Activated CD4-positive, alpha-beta T cell treated with anti-CD3 and anti-CD28 coated beads, Interleukin-2, amount 50 U/mL, for 24 hours (primary cell): ENCODE data around the gene OBP2B.
A peak's percentile ranks its signal among the peaks of the same experiment; 100 is the strongest.
"Not testable (repeated sequence)": the region's sequence is repeated elsewhere in the genome, so short reads cannot be mapped to it uniquely, and the experiment has no call there.

Experiments
- DNase-seq, 2 donors: peaks; one replicate each; pipeline ENCODE4 v3.0.0-alpha.2; 2020; ENCODE audit warnings: low read depth in 1 of 2, low spot score in 1 of 2

OBP2B gene

GRCh38 chr9:133238851-133239532 is 29.9 kb upstream of the OBP2B start:
- DNase-seq: peak; percentile 39 to 50

- peak in 1 of 2 donors; percentile 19 for DNase-seq
These were observed 29.3 kb upstream of the OBP2B start for GRCh38 chr9:133238272-133238850.

GRCh38 chr9:133237035-133237731 is 28.1 kb upstream of the OBP2B start:
- DNase-seq: no peak

DNA sequence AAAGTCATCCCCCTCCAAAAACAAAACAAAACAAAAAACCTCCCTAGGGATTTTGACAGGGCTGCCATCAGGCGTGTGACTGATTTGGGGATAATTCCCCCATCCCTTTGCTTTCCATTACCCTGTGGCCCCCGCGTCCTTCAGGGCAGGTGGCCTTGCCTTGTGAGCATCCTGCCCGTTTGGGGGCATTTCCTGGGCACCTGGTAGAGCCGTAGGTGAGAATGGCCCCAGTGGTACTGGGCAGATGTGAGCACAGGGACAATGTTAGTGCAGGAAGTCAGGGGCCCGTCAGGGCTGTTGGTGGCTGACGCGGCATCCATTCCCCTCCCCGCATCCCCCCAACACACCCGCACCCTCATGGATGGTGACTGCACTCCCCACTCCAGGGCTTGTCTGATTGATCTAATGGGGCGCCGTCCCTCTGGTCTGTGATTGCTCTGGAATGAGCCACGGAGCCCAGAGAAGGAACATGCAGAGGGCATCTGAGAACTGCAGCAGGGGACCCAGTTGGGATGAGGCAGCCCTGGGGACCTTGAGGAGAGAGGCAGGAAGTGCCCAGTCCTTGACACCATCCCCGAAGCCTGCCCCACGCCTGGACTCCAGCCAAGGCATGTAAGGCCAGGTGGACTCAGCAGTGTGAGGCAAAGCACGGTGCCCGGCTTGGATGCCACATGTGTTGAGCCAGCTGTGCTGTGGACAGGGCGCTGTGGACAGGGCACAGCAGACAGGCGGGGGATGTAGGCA is 27.4 kb upstream of the OBP2B start:
- not testable (repeated sequence) for DNase-seq

DNA sequence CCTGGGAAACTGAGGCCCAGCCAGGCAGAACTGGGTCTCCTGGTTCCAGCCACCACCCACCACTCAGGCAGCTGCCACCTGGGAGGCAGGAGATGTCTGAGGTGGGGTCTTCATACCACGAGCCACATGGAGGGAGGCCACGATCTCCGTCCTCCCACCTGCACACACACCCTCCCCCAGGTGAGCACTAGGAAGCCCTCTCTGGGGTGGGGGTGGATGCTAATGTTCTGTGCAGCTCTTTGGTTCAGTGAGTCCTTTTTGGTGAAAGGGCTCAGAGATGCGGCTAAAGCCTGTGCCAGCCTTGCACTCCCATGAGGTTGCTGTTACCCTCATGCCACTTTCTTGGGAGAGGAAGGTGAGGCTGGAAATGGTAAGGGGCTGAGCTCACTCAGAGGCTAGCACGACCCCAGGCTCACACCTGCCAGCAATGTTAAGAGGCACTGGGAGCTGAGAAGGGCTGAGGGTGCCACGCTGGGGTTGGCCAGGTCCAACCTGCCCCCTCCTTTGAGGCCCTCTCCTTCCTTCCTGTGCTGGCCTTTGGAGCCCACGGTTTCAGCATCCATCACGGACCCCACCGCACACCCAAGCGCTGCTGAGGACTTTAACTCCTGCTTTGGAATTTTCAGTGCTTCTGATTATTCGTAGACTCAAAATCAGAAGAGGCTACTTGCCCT is 26.6 kb upstream of the OBP2B start:
- DNase-seq: no peak

- no peak for DNase-seq
These were observed 25.7 kb upstream of the OBP2B start for GRCh38 chr9:133234577-133235322.

DNA sequence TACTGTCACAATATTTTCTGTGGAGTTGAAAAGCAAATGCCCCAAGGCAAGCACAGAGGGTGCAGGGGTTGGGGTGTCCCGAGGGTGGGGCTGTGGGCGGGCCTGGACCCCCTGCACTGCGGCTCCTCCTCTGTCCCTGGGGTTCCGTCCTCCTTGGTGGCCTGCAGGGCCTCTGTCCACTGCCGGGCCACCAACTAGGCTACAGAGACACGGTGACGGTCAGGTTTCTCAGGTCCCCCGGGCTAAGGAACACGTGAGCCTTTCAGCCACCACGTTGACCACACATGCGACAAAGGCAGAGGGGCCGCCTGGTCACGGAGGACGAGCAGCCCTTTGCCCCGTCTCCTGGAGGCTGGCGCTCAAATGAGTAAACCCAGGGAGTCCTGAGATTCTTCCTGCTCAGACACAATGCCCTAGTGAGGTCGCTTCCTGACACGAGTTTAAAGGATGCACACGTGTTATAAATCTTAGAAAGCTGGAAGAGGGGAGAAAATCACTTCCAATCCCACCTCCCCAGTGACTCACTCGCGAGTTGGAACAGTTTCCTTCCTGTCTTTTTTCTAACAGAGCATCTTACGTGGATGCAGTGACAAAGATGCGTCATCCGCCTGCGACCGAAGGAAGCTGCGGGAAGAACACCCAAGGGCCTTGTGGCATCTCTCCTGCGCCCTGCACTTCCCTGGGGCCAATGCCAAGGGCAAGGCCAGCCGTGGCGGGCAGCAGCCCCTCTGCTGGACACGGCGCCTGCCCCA is 24.8 kb upstream of the OBP2B start:
- no peak for DNase-seq

DNA sequence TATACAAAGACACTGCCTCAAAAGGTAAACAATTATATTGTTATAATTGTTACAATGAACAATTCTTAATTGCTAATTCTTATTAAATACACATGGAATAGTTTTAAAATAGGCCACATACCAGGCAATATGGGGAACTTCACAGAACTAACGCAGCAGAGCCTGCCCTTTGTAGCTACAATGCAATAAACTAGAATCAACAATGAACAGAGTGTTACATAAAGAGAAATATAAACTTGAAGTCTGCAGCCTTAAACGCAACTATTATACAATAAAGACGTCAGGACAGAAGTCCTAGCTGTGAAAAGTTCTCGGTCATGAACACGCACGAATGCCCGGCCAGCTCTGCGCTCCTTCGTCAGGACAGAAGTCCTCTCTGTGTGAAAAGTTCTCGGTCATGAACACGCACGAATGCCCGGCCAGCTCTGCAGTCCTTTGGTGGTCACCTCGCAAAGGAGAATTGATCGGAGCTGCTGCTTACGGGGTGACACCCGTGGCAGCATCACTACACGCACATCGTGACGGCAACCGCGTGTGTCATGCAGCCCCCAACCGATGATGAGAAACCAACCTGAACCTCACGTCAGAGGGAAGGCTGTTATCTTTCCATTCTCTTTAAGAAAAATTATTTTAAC is 23.0 kb upstream of the OBP2B start:
- DNase-seq: not testable (repeated sequence)

DNA sequence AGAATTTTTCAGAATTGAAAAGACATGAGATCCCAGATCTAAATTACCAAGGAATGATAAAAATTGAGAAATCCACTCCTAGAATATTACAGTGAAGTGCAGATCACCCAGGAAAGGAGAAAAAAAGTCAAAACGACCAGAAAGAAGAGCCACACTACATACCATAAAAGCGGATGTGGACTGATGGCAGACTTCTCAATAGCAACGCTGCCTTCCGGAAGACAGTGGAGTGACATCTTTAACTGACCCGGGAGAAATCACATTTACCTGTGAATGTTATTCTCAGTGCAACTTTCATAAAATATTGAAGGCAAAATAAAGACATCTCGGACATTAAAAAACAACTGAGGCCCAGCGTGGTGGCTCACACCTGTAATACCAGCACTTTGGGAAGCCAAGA is 21.5 kb upstream of the OBP2B start:
- DNase-seq: not testable (repeated sequence)

GRCh38 chr9:133230093-133230492 is 21.0 kb upstream of the OBP2B start:
- no peak for DNase-seq

DNA sequence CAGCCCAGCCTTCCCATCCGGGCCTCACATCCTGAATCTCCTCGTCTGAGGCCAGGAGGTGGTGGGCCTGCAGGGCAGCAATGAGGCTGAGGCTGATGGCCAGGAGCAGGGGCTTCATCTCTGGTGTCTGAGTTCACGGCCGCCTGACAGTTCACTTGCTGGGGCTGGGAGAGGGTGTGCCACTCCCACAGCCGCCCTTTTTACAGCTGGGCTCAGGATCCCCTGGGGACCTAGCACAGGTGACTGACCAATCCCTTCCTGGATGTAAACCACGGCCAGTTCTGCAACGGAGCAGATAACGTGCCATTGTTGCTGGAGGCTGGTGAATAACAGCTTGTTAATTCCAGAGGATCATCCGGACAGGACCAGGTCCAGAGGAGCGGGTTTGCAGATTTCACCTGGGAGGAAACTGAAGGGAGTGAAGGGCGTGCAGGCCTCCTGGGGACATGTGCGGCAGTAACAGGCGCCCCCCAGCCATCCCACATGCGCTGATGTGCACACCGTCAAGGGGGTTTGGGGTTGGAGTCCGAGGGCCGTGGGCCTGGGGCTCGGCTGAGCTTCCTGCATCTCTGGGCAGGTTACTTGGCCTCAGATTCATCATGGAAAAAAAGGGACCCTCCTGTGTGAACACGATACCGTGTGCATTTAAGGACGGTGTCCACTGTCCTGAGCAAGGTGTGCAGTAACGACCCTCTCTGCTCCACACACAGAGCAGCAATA is 19.6 kb upstream of the OBP2B start:
- DNase-seq: not testable (repeated sequence)

DNA sequence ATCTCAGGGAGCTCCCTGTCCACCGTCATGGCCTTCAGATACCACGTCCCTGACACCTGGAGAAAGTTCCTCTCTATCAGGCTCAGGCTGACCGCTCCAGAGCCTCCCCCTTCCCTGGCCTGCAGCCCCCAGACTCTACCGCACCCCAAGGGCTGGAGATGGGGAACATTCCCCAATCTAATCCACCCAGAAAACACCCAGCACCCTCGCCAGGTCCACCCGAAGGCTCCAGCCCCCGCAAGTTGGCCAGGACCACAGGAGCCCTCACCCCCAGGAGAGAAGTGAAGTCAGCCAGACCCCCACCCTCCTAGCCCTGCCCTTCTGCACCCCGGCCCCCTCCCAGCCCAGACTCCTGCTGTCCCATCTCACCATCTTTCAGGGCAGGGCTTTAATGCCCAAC is 18.9 kb upstream of the OBP2B start:
- DNase-seq: not testable (repeated sequence)

DNA sequence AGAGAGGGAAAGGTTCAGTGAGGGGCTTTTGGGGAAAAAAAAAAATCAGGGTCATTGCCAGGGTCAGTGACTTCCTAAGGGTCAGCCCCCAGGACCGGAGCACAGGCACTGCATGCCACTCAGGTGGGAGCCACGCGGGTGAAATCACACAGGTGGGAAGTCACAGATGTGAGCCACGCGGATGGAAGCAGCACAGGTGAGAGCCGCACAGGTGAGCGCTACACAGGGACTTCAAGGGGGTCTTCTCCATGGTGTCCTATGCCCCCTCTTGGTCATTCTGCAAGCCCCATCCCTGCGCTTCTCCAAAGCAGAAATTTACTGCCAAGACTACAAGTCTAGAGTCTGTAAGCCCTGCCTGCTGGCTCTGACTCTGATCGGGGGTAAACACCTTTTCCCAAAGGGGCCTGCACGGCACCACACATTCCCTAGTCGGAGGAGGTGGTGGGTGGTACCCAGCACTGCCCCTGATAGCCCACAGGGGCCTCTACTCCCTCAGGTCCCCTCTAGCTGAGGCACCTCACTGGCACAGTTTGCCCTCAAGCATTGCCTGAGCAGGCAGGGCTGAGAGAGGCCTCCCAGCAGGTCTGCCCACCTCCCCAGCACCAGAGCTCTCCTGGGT is 18.3 kb upstream of the OBP2B start:
- no peak for DNase-seq

DNA sequence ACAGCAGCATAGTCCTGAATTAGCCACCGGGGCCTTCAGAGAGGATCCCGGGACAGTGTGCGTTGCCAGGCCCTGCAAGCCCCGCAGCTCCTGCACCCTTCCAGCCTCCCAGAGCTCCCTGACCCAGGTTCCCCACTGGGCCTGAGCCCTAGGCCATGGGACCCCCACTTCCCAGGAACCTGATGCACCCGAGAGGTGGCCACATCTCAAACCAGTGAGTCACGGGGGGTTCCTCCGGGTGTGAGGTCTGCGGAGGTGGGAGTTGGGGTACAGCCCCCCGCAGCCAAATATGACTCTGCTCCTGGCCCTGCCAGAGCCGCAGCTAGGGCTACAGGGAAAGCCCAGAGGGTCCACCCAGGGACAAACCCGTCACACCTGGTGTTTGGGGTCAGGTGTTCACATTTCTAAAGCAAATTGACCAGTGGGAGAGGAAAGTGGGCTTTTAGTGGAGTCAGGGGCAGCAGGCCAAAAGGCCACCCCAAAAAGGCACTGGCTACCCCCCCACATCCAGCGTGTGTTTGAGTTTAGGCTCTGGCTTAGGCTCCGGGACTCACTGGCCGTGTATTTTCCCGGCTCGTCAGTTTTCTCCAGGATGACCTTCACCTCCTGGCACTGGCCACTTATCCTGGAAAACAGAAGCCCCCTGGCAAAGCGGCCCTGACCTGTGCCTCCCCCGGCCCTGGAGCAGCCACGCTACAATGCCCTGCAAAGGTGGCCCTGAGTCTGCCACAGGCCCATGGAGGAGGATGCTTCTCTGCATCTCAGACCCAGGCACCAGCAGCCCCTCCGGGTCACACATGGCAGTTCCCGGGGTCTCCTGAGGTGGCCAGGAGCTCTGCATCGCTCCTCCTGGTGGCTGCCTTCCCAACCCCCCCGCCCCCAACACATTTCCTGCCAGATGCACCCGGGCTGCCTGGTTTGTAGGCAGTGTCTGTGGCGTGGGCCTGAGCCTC is 17.4 kb upstream of the OBP2B start:
- no peak for DNase-seq

GRCh38 chr9:133225171-133226011 is 16.3 kb upstream of the OBP2B start:
- no peak for DNase-seq

GRCh38 chr9:133224762-133225161 is 15.7 kb upstream of the OBP2B start:
- no peak for DNase-seq
